K562 (cell line): Measurements from ENCODE around the gene CHPF. TPM values are rescaled to one million over a fixed set of nuclear protein-coding genes. Genes with fewer than 3 reads are reported as not detected.

Experiments used
- BRD4 ChIP-seq: fragments of 200-600 bp; sonication (generic); IDR thresholded peaks from 2 replicates; pipeline ENCODE4 v1.6.1; 2017; ENCODE audit warnings: inconsistent platforms
- DNMT1 ChIP-seq: fragments of 450-650 bp; IDR thresholded peaks from 2 replicates; pipeline ENCODE4 v1.6.1; 2016; ENCODE audit warnings: antibody characterized with exemption, mild to moderate bottlenecking
- E2F1 ChIP-seq: sonication (generic); formaldehyde crosslinking; IDR thresholded peaks from 2 replicates; pipeline ENCODE4 v1.8.1; 2023; ENCODE audit warnings: mild to moderate bottlenecking, missing genetic modification reagents, moderate library complexity
- E2F8 ChIP-seq: fragments of 450-650 bp; IDR thresholded peaks from 2 replicates; pipeline ENCODE4 v1.7.1; 2018; ENCODE audit warnings: mild to moderate bottlenecking, low read depth; ENCODE audit not compliant: partially characterized antibody
- E4F1 ChIP-seq: fragments of 250-450 bp; sonication (Bioruptor Pico); IDR thresholded peaks from 2 replicates; pipeline ENCODE4 v1.5.0; 2021; ENCODE audit warnings: mild to moderate bottlenecking, borderline replicate concordance
- EZH2 ChIP-seq: IDR thresholded peaks from 2 replicates; pipeline ENCODE4 v1.6.1; 2012; ENCODE audit warnings: low read depth, mild to moderate bottlenecking, inconsistent platforms, low read length, borderline replicate concordance
- HDAC6 ChIP-seq: IDR thresholded peaks from 2 replicates; pipeline ENCODE4 v1.6.1; 2012; ENCODE audit warnings: low read depth, mild to moderate bottlenecking, control low read depth, inconsistent platforms, low read length, moderate library complexity
- KHSRP ChIP-seq: fragments of 450-650 bp; IDR thresholded peaks from 2 replicates; pipeline ENCODE4 v1.6.1; 2017
- MCM5 ChIP-seq: fragments of 450-650 bp; IDR thresholded peaks from 2 replicates; pipeline ENCODE4 v1.6.1; 2016; ENCODE audit warnings: low read depth
- POLR2G ChIP-seq: fragments of 200-400 bp; formaldehyde crosslinking; IDR thresholded peaks from 2 replicates; pipeline ENCODE4 v1.6.1; 2017; ENCODE audit warnings: low read depth, mild to moderate bottlenecking, antibody characterized with exemption, low read length, moderate library complexity
- PTTG1 ChIP-seq: fragments of 450-650 bp; IDR thresholded peaks from 2 replicates; pipeline ENCODE4 v1.6.1; 2016; ENCODE audit warnings: low read depth, mild to moderate bottlenecking, missing genetic modification characterization, missing compliant biosample characterization
- RBM22 ChIP-seq: fragments of 200-400 bp; formaldehyde crosslinking; IDR thresholded peaks from 2 replicates; pipeline ENCODE4 v1.6.1; 2018; ENCODE audit warnings: low read length, low read depth; ENCODE audit not compliant: poor library complexity, severe bottlenecking
- SUPT5H ChIP-seq: fragments of 450-650 bp; IDR thresholded peaks from 2 replicates; pipeline ENCODE4 v1.6.1; 2016
- TAF9B ChIP-seq: fragments of 450-650 bp; IDR thresholded peaks from 2 replicates; pipeline ENCODE4 v1.6.1; 2018; ENCODE audit warnings: mild to moderate bottlenecking; ENCODE audit not compliant: partially characterized antibody
- TARDBP ChIP-seq: fragments of 450-650 bp; IDR thresholded peaks from 2 replicates; pipeline ENCODE4 v1.6.1; 2016
- TCF3 ChIP-seq: sonication (generic); formaldehyde crosslinking; IDR thresholded peaks from 2 replicates; pipeline ENCODE4 v1.4.0; 2020; ENCODE audit warnings: mild to moderate bottlenecking, missing genetic modification reagents
- ZBTB8A ChIP-seq: fragments of 450-650 bp; IDR thresholded peaks from 2 replicates; pipeline ENCODE4 v1.6.1; 2018; ENCODE audit warnings: mild to moderate bottlenecking, moderate library complexity; ENCODE audit not compliant: partially characterized antibody
- ZNF133 ChIP-seq: fragments of 250-450 bp; sonication (Bioruptor Pico); IDR thresholded peaks from 2 replicates; pipeline ENCODE4 v1.4.0; 2020; ENCODE audit warnings: mild to moderate bottlenecking
- ZNF212 ChIP-seq: fragments of 450-650 bp; formaldehyde crosslinking; IDR thresholded peaks from 2 replicates; pipeline ENCODE4 v1.4.0; 2020; ENCODE audit warnings: mild to moderate bottlenecking
- ZNF395 ChIP-seq: fragments of 200-800 bp; sonication (Bioruptor generic); IDR thresholded peaks from 2 replicates; pipeline ENCODE4 v1.6.1; 2017; ENCODE audit warnings: missing genetic modification characterization, missing compliant biosample characterization
- ZNF445 ChIP-seq: fragments of 250-450 bp; sonication (Bioruptor Pico); IDR thresholded peaks from 2 replicates; pipeline ENCODE4 v1.4.0; 2020; ENCODE audit warnings: low read depth, mild to moderate bottlenecking, moderate library complexity
- ZNF586 ChIP-seq: fragments of 450-650 bp; formaldehyde crosslinking; conservative IDR thresholded peaks from 2 replicates; pipeline ENCODE4 v1.4.0; 2020; ENCODE audit warnings: mild to moderate bottlenecking, moderate library complexity
- polyA plus RNA-seq, 8 experiments: library from polyadenylated mRNA; depleted of rRNA in 4 of 8; stranded (reverse) in 5 of 8; unstranded in 3 of 8; fragments of >200 nt; fragmentation: Nextera tagmentation in 2 of 8; fragmentation: Illumina TruSeq in 1 of 8; extraction: Ambion mirVana in 2 of 8; extraction: Trizol in 1 of 8; gene quantifications; 2 replicates each; pipeline versions ENCODE4 v1.2.1 to v1.2.3, GENCODE V29; 2011 to 2014; ENCODE audit warnings: inconsistent platforms in 1 of 8, missing spikeins in 1 of 8
- total RNA-seq, 7 experiments: library from RNA; depleted of rRNA in 6 of 7; stranded (reverse); fragments of >200 nt in 6 of 7; fragmentation: Illumina TruSeq in 2 of 7; extraction: Trizol in 2 of 7; gene quantifications; 2 replicates each; pipeline versions ENCODE4 v1.2.1 to v1.2.3, GENCODE V29; 2011 to 2021; ENCODE audit warnings: low replicate concordance in 1 of 7

Gene CHPF
- total and polyA plus RNA-seq, 9 of the 15 experiments (the other 6 are each of a cell fraction or from before 2014, with no cell fraction given): 0.15 to 57.2 (median 7.9) TPM

GRCh38 chr2:219551441-219552381 is 8.1 kb upstream of the CHPF start (continued):
- TF ChIP-seq ZNF586 (CRISPR knock-in tag) (no peak), BRD4 (no peak), ZBTB8A (no peak), E4F1 (no peak), POLR2G (peak; percentile 55), TCF3 (CRISPR knock-in tag) (no peak), MCM5 (no peak), ZNF445 (CRISPR knock-in tag) (no peak), DNMT1 (no peak), ZNF133 (CRISPR knock-in tag) (no peak), EZH2 (no peak), HDAC6 (no peak), PTTG1 (tag) (no peak), TARDBP (no peak), TAF9B (no peak), KHSRP (no peak), SUPT5H (no peak), ZNF395 (CRISPR knock-in tag) (no peak), E2F1 (CRISPR knock-in tag) (no peak), RBM22 (no peak), E2F8 (no peak), ZNF212 (CRISPR knock-in tag) (no peak)
